Osteoblast (primary cell): ENCODE results near the gene DUOXA2. TPM values are rescaled to one million over a fixed set of nuclear protein-coding genes. Genes with fewer than 3 reads are reported as not detected.

Experiments used
- DNase-seq: peaks from one replicate; pipeline ENCODE4 v3.0.0; 2011; ENCODE audit warnings: low spot score, mixed read lengths; ENCODE audit not compliant: insufficient read length; ENCODE audit errors: missing footprints
- H2AFZ ChIP-seq: 2 replicates; pipeline ENCODE4 v1.6.0; 2011; ENCODE audit warnings: mild to moderate bottlenecking, low read length
- H3K27ac ChIP-seq: 2 replicates; pipeline ENCODE4 v1.5.1; 2011; ENCODE audit warnings: mild to moderate bottlenecking, low read depth, low read length, moderate library complexity
- H3K27me3 ChIP-seq: 2 replicates; pipeline ENCODE4 v1.6.0; 2012; ENCODE audit warnings: mild to moderate bottlenecking, control low read depth, inconsistent platforms, low read length, moderate library complexity; ENCODE audit not compliant: insufficient read depth
- H3K36me3 ChIP-seq: 2 replicates; pipeline ENCODE4 v1.5.1; 2011; ENCODE audit warnings: mild to moderate bottlenecking, low read length, control low read depth, moderate library complexity; ENCODE audit not compliant: insufficient read depth
- H3K4me1 ChIP-seq: 2 replicates; pipeline ENCODE4 v1.5.1; 2011; ENCODE audit warnings: mild to moderate bottlenecking, low read length, control low read depth, moderate library complexity; ENCODE audit not compliant: insufficient read depth
- H3K4me2 ChIP-seq: 2 replicates; pipeline ENCODE4 v1.6.0; 2011; ENCODE audit warnings: mild to moderate bottlenecking, low read length; ENCODE audit not compliant: insufficient read depth
- H3K4me3 ChIP-seq: fragments of 200-600 bp; sonication (generic); 3 replicates; pipeline ENCODE4 v1.5.1; 2012; ENCODE audit warnings: mild to moderate bottlenecking, low read length, inconsistent platforms; ENCODE audit not compliant: insufficient read depth
- H3K79me2 ChIP-seq: 2 replicates; pipeline ENCODE4 v1.6.0; 2012; ENCODE audit warnings: mild to moderate bottlenecking, low read length, control low read depth, inconsistent platforms; ENCODE audit not compliant: insufficient read depth
- H3K9me3 ChIP-seq: 2 replicates; pipeline ENCODE4 v1.5.1; 2011; ENCODE audit warnings: low read depth, low read length, control low read depth
- H4K20me1 ChIP-seq: 2 replicates; pipeline ENCODE4 v1.6.0; 2012; ENCODE audit warnings: mild to moderate bottlenecking, low read length, control low read depth; ENCODE audit not compliant: insufficient read depth
- CTCF ChIP-seq: IDR thresholded peaks from 2 replicates; pipeline ENCODE4 v1.5.1; 2011; ENCODE audit warnings: mild to moderate bottlenecking, low read depth, low read length, moderate library complexity; ENCODE audit errors: extremely low read depth
- total RNA-seq: library from RNA; depleted of rRNA; stranded (reverse); fragments of >200 nt; gene quantifications from 2 replicates; pipeline ENCODE4 v1.2.3, GENCODE V29; 2012

The DUOXA2 gene
- total RNA-seq, 1 donor = not detected

- peaks cover 28% of the 10 kb centered on the region for H3K27me3 ChIP-seq
- DNase-seq = peak; percentile 54
- no peak overlapping the region for H3K27ac ChIP-seq
- H3K4me3 ChIP-seq = no peak overlapping the region
- H2AFZ ChIP-seq = no peak overlapping the region
- no peaks in the 10 kb centered on the region for H4K20me1 ChIP-seq
- no peaks in the 10 kb centered on the region for H3K36me3 ChIP-seq
- H3K4me1 ChIP-seq = no peaks in the 10 kb centered on the region
- no peaks in the 10 kb centered on the region for H3K9me3 ChIP-seq
- TF ChIP-seq CTCF = no peak
- no peak overlapping the region for H3K4me2 ChIP-seq
- H3K79me2 ChIP-seq = no peaks in the 10 kb centered on the region
Observed at GRCh38 chr15:45141386-45141785, 27.3 kb downstream of the DUOXA2 start.

- peaks cover 16% of the 10 kb centered on the region for H3K27me3 ChIP-seq
- H3K4me1 ChIP-seq = peaks cover under 1% of the 10 kb centered on the region
- H4K20me1 ChIP-seq = no peaks in the 10 kb centered on the region
- TF ChIP-seq CTCF = no peak
- H3K79me2 ChIP-seq = no peaks in the 10 kb centered on the region
- no peak overlapping the region for H3K4me2 ChIP-seq
- H3K9me3 ChIP-seq = no peaks in the 10 kb centered on the region
- H3K27ac ChIP-seq = no peak overlapping the region
- H3K4me3 ChIP-seq = no peak overlapping the region
- no peak for DNase-seq
- H2AFZ ChIP-seq = no peak overlapping the region
- no peaks in the 10 kb centered on the region for H3K36me3 ChIP-seq
Observed at GRCh38 chr15:45143056-45143455, 28.9 kb downstream of the DUOXA2 start.

GRCh38 chr15:45143946-45144345, 29.8 kb downstream of the DUOXA2 start:
- H3K36me3 ChIP-seq = no peaks in the 10 kb centered on the region
- no peaks in the 10 kb centered on the region for H3K79me2 ChIP-seq
- no peak for TF ChIP-seq CTCF
- H2AFZ ChIP-seq = no peak overlapping the region
- H3K4me1 ChIP-seq = peaks cover 9% of the 10 kb centered on the region
- no peaks in the 10 kb centered on the region for H3K9me3 ChIP-seq
- no peak overlapping the region for H3K4me2 ChIP-seq
- peak; percentile 75 for DNase-seq
- peaks cover 10% of the 10 kb centered on the region for H3K27me3 ChIP-seq
- H3K4me3 ChIP-seq = no peak overlapping the region
- no peak overlapping the region for H3K27ac ChIP-seq
- H4K20me1 ChIP-seq = no peaks in the 10 kb centered on the region

- H3K9me3 ChIP-seq = no peaks in the 10 kb centered on the region
- H3K4me3 ChIP-seq = no peak overlapping the region
- no peak for TF ChIP-seq CTCF
Observed at GRCh38 chr15:45144775-45145174, 30.6 kb downstream of the DUOXA2 start.

More at GRCh38 chr15:45144775-45145174, 30.6 kb downstream of the DUOXA2 start:
- Histone ChIP-seq H3K36me3 (no peaks in the 10 kb centered on the region), H2AFZ (no peak overlapping the region), H3K27me3 (peaks cover 10% of the 10 kb centered on the region), H3K4me1 (peaks cover 10% of the 10 kb centered on the region), H3K27ac (no peak overlapping the region), H3K79me2 (no peaks in the 10 kb centered on the region), H3K4me2 (no peak overlapping the region), H4K20me1 (no peaks in the 10 kb centered on the region)
- peak; percentile 47 for DNase-seq
